HFFc6 (cell line): ENCODE measurements around the gene FKBP1B. TPM values are rescaled to one million over a fixed set of nuclear protein-coding genes. Genes with fewer than 3 reads are reported as not detected.
A peak's percentile ranks its signal among the peaks of the same experiment; 100 is the strongest.

ENCODE experiments used
- DNase-seq: peaks from one replicate; pipeline ENCODE4 v3.0.0-alpha.2; 2018
- H3K27ac Mint-ChIP-seq: 2 replicates; pipeline ENCODE4 v1.8.0; 2020; ENCODE audit warnings: mild to moderate bottlenecking, mixed read lengths
- H3K27me3 Mint-ChIP-seq: 2 replicates; pipeline ENCODE4 v1.8.0; 2021; ENCODE audit warnings: mild to moderate bottlenecking, moderate library complexity, mixed read lengths; ENCODE audit not compliant: insufficient read depth
- H3K36me3 Mint-ChIP-seq: 2 replicates; pipeline ENCODE4 v1.8.0; 2021; ENCODE audit warnings: low read depth, mixed read lengths
- H3K4me1 Mint-ChIP-seq: 2 replicates; pipeline ENCODE4 v1.8.0; 2020; ENCODE audit warnings: low read depth, mixed read lengths
- H3K4me3 Mint-ChIP-seq: 2 replicates; pipeline ENCODE4 v1.8.0; 2020; ENCODE audit warnings: mild to moderate bottlenecking, moderate library complexity, mixed read lengths
- H3K9me3 Mint-ChIP-seq: 2 replicates; pipeline ENCODE4 v1.8.0; 2020; ENCODE audit warnings: mild to moderate bottlenecking, mixed read lengths
- CTCF ChIP-seq: fragments of 200-600 bp; sonication (generic); IDR thresholded peaks from 2 replicates; pipeline ENCODE4 v1.5.0; 2021; ENCODE audit warnings: antibody characterized with exemption, mild to moderate bottlenecking
- total RNA-seq, 6 experiments: library from RNA; stranded (reverse); fragmentation: NEBNext Ultra II Directional; extraction: Animal tissue kit (Norgen Biotek cat#: 25700); gene quantifications; 2 replicates in 1 of 6; 3 replicates in 5 of 6; pipeline ENCODE4 v1.2.3, GENCODE V29; 2021

Gene FKBP1B
- total RNA-seq, 6 experiments from 2014 or later: 4.0 to 6.9 (median 5.2) TPM

GRCh38 chr2:24110660-24111303 is 61.2 kb downstream of the FKBP1B start:
- H3K9me3 Mint-ChIP-seq: peaks cover 16% of the 10 kb centered on the region; the same call in 1 of the 2 replicates
- H3K27ac Mint-ChIP-seq: peak overlapping the region; percentile 34

DNA sequence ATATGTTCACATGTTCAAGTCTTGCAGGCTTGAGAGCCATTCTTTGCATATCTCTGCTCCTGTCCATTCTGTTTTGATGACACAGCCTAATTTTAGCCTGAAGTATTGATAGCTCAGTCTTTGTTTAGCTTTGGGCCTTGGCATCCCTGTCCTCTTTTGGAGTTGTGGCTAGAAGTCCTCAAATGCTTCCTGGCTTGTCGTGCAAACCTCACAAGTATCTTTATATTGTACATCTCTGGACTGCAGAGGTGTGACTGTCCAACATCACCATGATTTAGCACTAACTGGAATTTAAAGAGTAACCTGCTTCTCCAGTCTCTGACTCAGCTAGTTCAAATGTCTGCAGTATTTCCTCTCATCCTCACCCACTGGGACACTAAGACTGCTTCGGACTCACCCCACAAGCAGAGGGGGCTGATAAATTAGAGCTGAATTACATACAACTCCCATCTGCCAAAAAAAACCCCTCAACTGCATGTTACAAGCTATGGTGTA is 61.9 kb downstream of the FKBP1B start:
- DNase-seq: peak; percentile 14

More at GRCh38 chr2:24110660-24111303, 61.2 kb downstream of the FKBP1B start:
- DNase-seq: no peak
- TF ChIP-seq CTCF: no peak
- peak overlapping the region; percentile 25; the same call in 1 of the 2 replicates for H3K4me3 Mint-ChIP-seq
- peaks cover 52% of the 10 kb centered on the region for H3K4me1 Mint-ChIP-seq
- peaks cover 32% of the 10 kb centered on the region for H3K36me3 Mint-ChIP-seq
- H3K27me3 Mint-ChIP-seq: peaks cover 2% of the 10 kb centered on the region; the same call in 1 of the 2 replicates

More for the DNA sequence above, 61.9 kb downstream of the FKBP1B start:
- Mint-ChIP-seq H3K9me3 (peaks cover 13% of the 10 kb centered on the region; the same call in 1 of the 2 replicates), H3K4me3 (peak overlapping the region; percentile 13; the same call in 1 of the 2 replicates), H3K27ac (peak overlapping the region; percentile 74), H3K4me1 (peaks cover 48% of the 10 kb centered on the region), H3K27me3 (peaks cover 2% of the 10 kb centered on the region; the same call in 1 of the 2 replicates), H3K36me3 (peaks cover 32% of the 10 kb centered on the region)
- TF ChIP-seq CTCF: no peak

Other genes starting within 250 kb of the FKBP1B start
- gene ATAD2B, start 122.6 kb upstream of the FKBP1B start, total RNA-seq: 1 to 10 TPM; 4.8 to 6.1 (median 4.9) TPM
- 10 to 100 TPM; 11.2 to 15.8 (median 13.6) TPM for gene UBXN2A, start 109.3 kb upstream of the FKBP1B start, total RNA-seq
- gene MFSD2B, start 39.7 kb upstream of the FKBP1B start, total RNA-seq: under 1 TPM; 0.18 to 0.35 (median 0.24) TPM
- 10 to 100 TPM; 12.0 to 19.4 (median 13.5) TPM for gene WDCP, start 2.4 kb upstream of the FKBP1B start, total RNA-seq
- 100 to 1,000 TPM; 112 to 139 (median 126) TPM for gene SF3B6, start 26.6 kb downstream of the FKBP1B start, total RNA-seq
- gene TP53I3, start 35.1 kb downstream of the FKBP1B start, total RNA-seq: 10 to 100 TPM; 51.1 to 66.8 (median 61.4) TPM
- 1 to 10 TPM in 1 of 6 experiments, under 1 TPM in 5; 0.64 to 1.1 (median 0.90) TPM for gene PFN4, start 73.6 kb downstream of the FKBP1B start, total RNA-seq
- 10 to 100 TPM in 1 of 6 experiments, 1 to 10 TPM in 5; 8.3 to 11.8 (median 8.9) TPM for gene FAM228B, start 73.7 kb downstream of the FKBP1B start, total RNA-seq
- gene FAM228A, start 125.3 kb downstream of the FKBP1B start, total RNA-seq: not detected